ENCODE data around the gene MAP4K2. TPM values are rescaled to one million over a fixed set of nuclear protein-coding genes. Genes with fewer than 3 reads are reported as not detected.
"Not testable (repeated sequence)": the region's sequence is repeated elsewhere in the genome, so short reads cannot be mapped to it uniquely, and the experiment has no call there.

Gene MAP4K2
- total RNA-seq = 10 to 100 TPM; 95.6 to 98.0 TPM

GRCh38 chr11:64803158-64803845 lies at the start of gene MAP4K2:
TSS of gene MAP4K2 (minus strand) at chr11:64803214. CDS start at chr11:64803149, 65 bp downstream.
- peak within 1 kb of the TSS; percentile 85 for H3K4me3 Mint-ChIP-seq
- peaks cover 37% of the 10 kb centered on the region for H3K36me3 Mint-ChIP-seq (ENCODE audit: low read depth)
- H3K4me1 Mint-ChIP-seq = peaks cover 39% of the 10 kb centered on the region
- ChIA-PET CTCF (interaction anchor here (1.2 to 1.5 kb wide), 3 partner anchors 18 to 42 kb away, joined by 3 to 4 read pairs (median 4); no protein-coding TSS in a partner anchor), POLR2A (interaction anchor here (0.8 to 3.1 kb wide), 15 partner anchors 7 to 694 kb away, joined by 3 to 18 read pairs (median 4); partner anchors contain the start of genes ARL2, MEN1, RASGRP2 and SF1)
- DNase-seq = peak; percentile 91
- H3K9me3 Mint-ChIP-seq = no peaks in the 10 kb centered on the region
- H3K27ac Mint-ChIP-seq = peak within 1 kb of the TSS; percentile 86
- H3K27me3 Mint-ChIP-seq = no peaks in the 10 kb centered on the region

- H3K9me3 Mint-ChIP-seq = no peaks in the 10 kb centered on the region
- DNase-seq = no peak
- POLR2A ChIA-PET = interaction anchor here (1.2 to 28.1 kb wide), 4 partner anchors 12 to 189 kb away, joined by 3 to 1068 read pairs (median 165); partner anchors contain the start of genes EHD1, RASGRP2 and SAC3D1
- CTCF ChIA-PET = interaction anchor here (30.8 kb wide), 1 partner anchor 35 kb away, joined by 957 read pairs; the partner anchor contains the start of gene EHD1
- H3K4me3 Mint-ChIP-seq = peak overlapping the region; percentile 19
- peak overlapping the region; percentile 86 for H3K27ac Mint-ChIP-seq
- H3K27me3 Mint-ChIP-seq = no peaks in the 10 kb centered on the region
- H3K36me3 Mint-ChIP-seq (ENCODE audit: low read depth) = peaks cover 54% of the 10 kb centered on the region
- peaks cover 90% of the 10 kb centered on the region for H3K4me1 Mint-ChIP-seq
Measured at GRCh38 chr11:64851831-64852351, 48.9 kb upstream of the MAP4K2 start.

- Mint-ChIP-seq H3K4me3 (peak overlapping the region; percentile 19), H3K4me1 (peaks cover 83% of the 10 kb centered on the region), H3K36me3 (ENCODE audit: low read depth) (peaks cover 46% of the 10 kb centered on the region), H3K27ac (peak overlapping the region; percentile 86), H3K9me3 (no peaks in the 10 kb centered on the region), H3K27me3 (no peaks in the 10 kb centered on the region)
- POLR2A ChIA-PET = interaction anchor here (0.6 to 28.1 kb wide), 7 partner anchors 13 to 271 kb away, joined by 3 to 1068 read pairs (median 4); partner anchors contain the start of genes EHD1, FAU, MRPL49 and RASGRP2
- CTCF ChIA-PET = interaction anchor here (1.1 to 30.8 kb wide), 4 partner anchors 8 to 36 kb away, joined by 3 to 957 read pairs (median 19); partner anchors contain the start of gene EHD1
- peak; percentile 58 for DNase-seq
Measured at GRCh38 chr11:64850979-64851567, 48.1 kb upstream of the MAP4K2 start.

- POLR2A ChIA-PET = interaction anchor here (1.5 to 28.1 kb wide), 4 partner anchors 14 to 272 kb away, joined by 3 to 1068 read pairs (median 164); partner anchors contain the start of genes EHD1, FAU and MRPL49
Measured at GRCh38 chr11:64849598-64850356, 46.8 kb upstream of the MAP4K2 start.

GRCh38 chr11:64848826-64849597 lies 46.0 kb upstream of the MAP4K2 start:
- CTCF ChIA-PET = interaction anchor here (0.9 to 30.8 kb wide), 16 partner anchors 11 to 273 kb away, joined by 3 to 957 read pairs (median 5); partner anchors contain the start of genes ARL2, EHD1, FAU and MEN1
- POLR2A ChIA-PET = interaction anchor here (0.9 to 28.1 kb wide), 9 partner anchors 8 to 286 kb away, joined by 3 to 1068 read pairs (median 3); partner anchors contain the start of genes EHD1, FAU, MRPL49 and RASGRP2
- Mint-ChIP-seq H3K4me3 (no peak overlapping the region), H3K36me3 (ENCODE audit: low read depth) (peaks cover 25% of the 10 kb centered on the region), H3K27ac (no peak overlapping the region), H3K9me3 (no peaks in the 10 kb centered on the region), H3K27me3 (no peaks in the 10 kb centered on the region), H3K4me1 (peaks cover 68% of the 10 kb centered on the region)
- no peak for DNase-seq

More at GRCh38 chr11:64849598-64850356, 46.8 kb upstream of the MAP4K2 start:
- H3K9me3 Mint-ChIP-seq = no peaks in the 10 kb centered on the region
- CTCF ChIA-PET = interaction anchor here (1.1 to 30.8 kb wide), 6 partner anchors 10 to 165 kb away, joined by 3 to 957 read pairs (median 28); partner anchors contain the start of genes ARL2, EHD1 and RASGRP2
- no peak for DNase-seq
- H3K4me3 Mint-ChIP-seq = no peak overlapping the region
- no peaks in the 10 kb centered on the region for H3K27me3 Mint-ChIP-seq
- peaks cover 33% of the 10 kb centered on the region for H3K36me3 Mint-ChIP-seq (ENCODE audit: low read depth)
- H3K27ac Mint-ChIP-seq = peak overlapping the region; percentile 36
- peaks cover 75% of the 10 kb centered on the region for H3K4me1 Mint-ChIP-seq

- Mint-ChIP-seq H3K4me1 (peaks cover 66% of the 10 kb centered on the region), H3K4me3 (no peak overlapping the region), H3K36me3 (ENCODE audit: low read depth) (peaks cover 18% of the 10 kb centered on the region), H3K27ac (no peak overlapping the region), H3K9me3 (no peaks in the 10 kb centered on the region), H3K27me3 (no peaks in the 10 kb centered on the region)
- DNase-seq = no peak
- CTCF ChIA-PET = interaction anchor here (0.6 to 30.8 kb wide), 23 partner anchors 12 to 468 kb away, joined by 3 to 957 read pairs (median 4); partner anchors contain the start of genes ARL2, ATG2A, EHD1 and FAU
- POLR2A ChIA-PET = interaction anchor here (0.9 to 28.1 kb wide), 11 partner anchors 8 to 287 kb away, joined by 3 to 1068 read pairs (median 3); partner anchors contain the start of genes ARL2, EHD1, FAU and MRPL49
Measured at GRCh38 chr11:64848214-64848825, 45.3 kb upstream of the MAP4K2 start.

GRCh38 chr11:64846998-64847666 lies 44.1 kb upstream of the MAP4K2 start:
- ChIA-PET POLR2A (interaction anchor here (0.9 to 28.1 kb wide), 6 partner anchors 8 to 269 kb away, joined by 3 to 1068 read pairs (median 4); partner anchors contain the start of genes ARL2 and EHD1), CTCF (interaction anchor here (0.7 to 30.8 kb wide), 16 partner anchors 13 to 469 kb away, joined by 3 to 957 read pairs (median 5); partner anchors contain the start of genes ARL2, ATG2A, EHD1 and FAU)
- H3K27me3 Mint-ChIP-seq = no peaks in the 10 kb centered on the region
- H3K4me1 Mint-ChIP-seq = peaks cover 54% of the 10 kb centered on the region
- no peak overlapping the region for H3K4me3 Mint-ChIP-seq
- H3K36me3 Mint-ChIP-seq (ENCODE audit: low read depth) = peaks cover 6% of the 10 kb centered on the region
- DNase-seq = peak; percentile 92
- H3K27ac Mint-ChIP-seq = no peak overlapping the region
- H3K9me3 Mint-ChIP-seq = no peaks in the 10 kb centered on the region

- H3K36me3 Mint-ChIP-seq (ENCODE audit: low read depth); H3K27me3 Mint-ChIP-seq; H3K27ac Mint-ChIP-seq; H3K9me3 Mint-ChIP-seq; DNase-seq; H3K4me3 Mint-ChIP-seq: not testable (repeated sequence)
- CTCF ChIA-PET = interaction anchor here (0.6 to 30.8 kb wide), 9 partner anchors 15 to 167 kb away, joined by 3 to 957 read pairs (median 4); partner anchors contain the start of genes EHD1 and MEN1
- POLR2A ChIA-PET = interaction anchor here (0.9 to 28.1 kb wide), 3 partner anchors 8 to 38 kb away, joined by 3 to 1068 read pairs (median 4); partner anchors contain the start of gene EHD1
- peaks cover 41% of the 10 kb centered on the region for H3K4me1 Mint-ChIP-seq
Measured at GRCh38 chr11:64845776-64846129, 42.7 kb upstream of the MAP4K2 start.

- no peak overlapping the region for H3K27ac Mint-ChIP-seq
- H3K36me3 Mint-ChIP-seq (ENCODE audit: low read depth) = no peaks in the 10 kb centered on the region
- H3K4me1 Mint-ChIP-seq = peaks cover 38% of the 10 kb centered on the region
- H3K9me3 Mint-ChIP-seq = no peaks in the 10 kb centered on the region
- peak overlapping the region; percentile 61 for H3K4me3 Mint-ChIP-seq
- CTCF ChIA-PET = interaction anchor here (0.6 to 30.8 kb wide), 10 partner anchors 15 to 167 kb away, joined by 3 to 957 read pairs (median 4); partner anchors contain the start of genes EHD1 and MEN1
- DNase-seq = no peak
- POLR2A ChIA-PET = interaction anchor here (0.9 to 28.1 kb wide), 4 partner anchors 8 to 39 kb away, joined by 3 to 1068 read pairs (median 4); partner anchors contain the start of gene EHD1
- no peaks in the 10 kb centered on the region for H3K27me3 Mint-ChIP-seq
Measured at GRCh38 chr11:64845129-64845775, 42.2 kb upstream of the MAP4K2 start.
